ENCODE results near the gene ERAL1. TPM values are rescaled to one million over a fixed set of nuclear protein-coding genes. Genes with fewer than 3 reads are reported as not detected.

The ERAL1 gene
- polyA plus RNA-seq, 1 donor (not counting 4 experiments of a cell fraction or from before 2014, with no cell fraction given): 46.5 TPM

DNA sequence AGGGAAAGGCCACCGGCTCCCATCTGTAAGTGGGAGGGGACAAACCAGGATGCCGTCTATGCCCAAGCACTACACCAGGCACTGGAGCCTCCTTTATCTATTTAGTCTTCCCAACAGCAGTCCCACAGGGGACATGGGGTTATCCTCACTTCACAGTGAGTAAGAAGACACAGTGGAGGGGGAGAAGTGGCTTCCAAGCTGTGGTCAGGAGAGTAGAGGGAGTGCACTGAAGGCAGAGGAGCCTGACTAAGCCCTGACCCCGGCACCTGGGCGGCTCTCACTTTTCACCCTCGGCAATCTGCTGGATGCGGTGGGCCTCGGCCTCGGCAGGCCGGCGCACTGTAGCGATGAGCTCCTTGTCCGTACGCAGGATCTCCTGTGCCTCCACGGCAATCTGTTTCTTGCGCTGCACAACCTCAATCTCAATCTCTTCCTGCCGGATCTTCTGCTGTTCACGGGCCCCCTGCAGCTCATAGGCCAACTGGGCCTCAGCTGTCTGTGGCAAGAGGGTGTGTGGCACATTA, 26.8 kb downstream of the ERAL1 start:
- Histone ChIP-seq H3K79me2 (ENCODE audit: control insufficient read depth, insufficient read depth, low read length) (no peaks in the 10 kb centered on the region), H4K20me1 (ENCODE audit: control insufficient read depth, extremely low read depth, insufficient read depth, low read length) (no peaks in the 10 kb centered on the region), H3K9me3 (ENCODE audit: control insufficient read depth, low read depth, low read length) (no peaks in the 10 kb centered on the region), H3K4me2 (ENCODE audit: control insufficient read depth, extremely low read depth, insufficient read depth, low read depth, low read length) (no peak overlapping the region), H3K4me1 (ENCODE audit: control insufficient read depth, extremely low read depth, insufficient read depth, low read length) (peaks cover 33% of the 10 kb centered on the region), H3K27me3 (ENCODE audit: control insufficient read depth, extremely low read depth, insufficient read depth, low read length) (no peaks in the 10 kb centered on the region), H3K9ac (ENCODE audit: control insufficient read depth, extremely low read depth, insufficient read depth, low read length) (no peak overlapping the region), H3K9me1 (ENCODE audit: control insufficient read depth, extremely low read depth, insufficient read depth, low read length) (no peaks in the 10 kb centered on the region), H2AFZ (ENCODE audit: control insufficient read depth, low read length) (no peak overlapping the region), H3K27ac (ENCODE audit: control insufficient read depth, insufficient read depth, low read length) (no peak overlapping the region), H3K4me3 (ENCODE audit: control insufficient read depth in 2 of 3, extremely low read depth in 1 of 3, insufficient read depth in 2 of 3, low read depth in 1 of 3, low read length in 3 of 3) (no peak overlapping the region), H3K36me3 (ENCODE audit: control insufficient read depth in 2 of 2, extremely low read depth in 1 of 2, insufficient read depth in 2 of 2, low read length in 2 of 2) (peaks cover 33 to 39% of the 10 kb centered on the region in 2 experiments)
- FAIRE-seq (no peak), DNase-seq (ENCODE audit: low read depth, low spot score) (no peak)
- TF ChIP-seq EZH2 (IDR thresholded peaks at IDR 0.05; ENCODE audit: low read length): no peak
- TF ChIP-seq, protein P1, sequence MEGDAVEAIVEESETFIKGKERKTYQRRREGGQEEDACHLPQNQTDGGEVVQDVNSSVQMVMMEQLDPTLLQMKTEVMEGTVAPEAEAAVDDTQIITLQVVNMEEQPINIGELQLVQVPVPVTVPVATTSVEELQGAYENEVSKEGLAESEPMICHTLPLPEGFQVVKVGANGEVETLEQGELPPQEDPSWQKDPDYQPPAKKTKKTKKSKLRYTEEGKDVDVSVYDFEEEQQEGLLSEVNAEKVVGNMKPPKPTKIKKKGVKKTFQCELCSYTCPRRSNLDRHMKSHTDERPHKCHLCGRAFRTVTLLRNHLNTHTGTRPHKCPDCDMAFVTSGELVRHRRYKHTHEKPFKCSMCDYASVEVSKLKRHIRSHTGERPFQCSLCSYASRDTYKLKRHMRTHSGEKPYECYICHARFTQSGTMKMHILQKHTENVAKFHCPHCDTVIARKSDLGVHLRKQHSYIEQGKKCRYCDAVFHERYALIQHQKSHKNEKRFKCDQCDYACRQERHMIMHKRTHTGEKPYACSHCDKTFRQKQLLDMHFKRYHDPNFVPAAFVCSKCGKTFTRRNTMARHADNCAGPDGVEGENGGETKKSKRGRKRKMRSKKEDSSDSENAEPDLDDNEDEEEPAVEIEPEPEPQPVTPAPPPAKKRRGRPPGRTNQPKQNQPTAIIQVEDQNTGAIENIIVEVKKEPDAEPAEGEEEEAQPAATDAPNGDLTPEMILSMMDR (optimal IDR thresholded peaks at IDR 0.05 in 1 of 3, IDR thresholded peaks at IDR 0.05 in 1 of 3, conservative IDR thresholded peaks at IDR 0.05 in 1 of 3; ENCODE audit: extremely low read depth in 1 of 3, insufficient read depth in 2 of 3, low read length in 3 of 3): no peak
- dilution Hi-C loops (cut with MboI; ENCODE audit: extremely low pct_ligation_motif_present, low sequenced_read_pairs): no loop called here

DNA sequence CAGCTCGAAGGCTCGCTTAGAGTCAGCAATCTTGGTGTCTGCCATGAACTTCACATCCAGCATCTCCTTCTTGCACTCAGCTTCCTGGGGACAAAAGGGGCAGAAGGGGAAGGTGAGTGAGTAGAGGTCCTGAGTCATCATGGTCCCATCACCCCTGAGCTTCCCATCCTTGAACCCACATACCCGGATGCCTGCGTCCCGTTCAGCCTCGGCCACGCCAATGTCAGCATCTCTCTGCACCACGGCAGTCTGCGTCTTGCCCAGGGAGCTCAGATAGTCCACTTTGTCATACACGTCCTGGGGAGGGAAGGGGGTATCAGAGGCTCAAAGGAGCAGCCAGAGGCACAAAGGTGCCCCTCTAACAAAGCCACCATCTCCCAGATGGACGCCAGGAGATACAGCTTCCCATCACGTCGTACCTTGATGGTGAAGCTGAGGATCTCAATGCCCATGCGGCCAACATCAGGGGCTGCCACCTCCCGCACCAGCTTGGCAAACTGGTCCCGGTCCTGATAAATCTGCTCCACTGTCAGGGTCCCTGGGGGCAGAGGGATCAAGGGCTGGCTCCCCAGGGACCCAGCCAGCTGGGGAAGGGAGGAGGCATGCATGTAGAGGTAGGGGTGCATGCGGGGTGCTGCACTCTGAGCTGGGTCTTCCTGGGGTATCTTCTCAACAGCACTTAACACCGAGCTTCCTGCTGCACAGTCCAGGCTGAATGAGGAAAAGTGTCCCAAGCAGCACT, 27.5 kb downstream of the ERAL1 start:
- H3K36me3 ChIP-seq (ENCODE audit: control insufficient read depth in 2 of 2, extremely low read depth in 1 of 2, insufficient read depth in 2 of 2, low read length in 2 of 2): peaks cover 34 to 39% of the 10 kb centered on the region in 2 experiments
- H3K9me3 ChIP-seq (ENCODE audit: control insufficient read depth, low read depth, low read length): no peaks in the 10 kb centered on the region
- H3K4me2 ChIP-seq (ENCODE audit: control insufficient read depth, extremely low read depth, insufficient read depth, low read depth, low read length): no peak overlapping the region
- dilution Hi-C loops (cut with MboI; ENCODE audit: extremely low pct_ligation_motif_present, low sequenced_read_pairs): no loop called here
- no peaks in the 10 kb centered on the region for H3K27me3 ChIP-seq (ENCODE audit: control insufficient read depth, extremely low read depth, insufficient read depth, low read length)
- peaks cover 33% of the 10 kb centered on the region for H3K4me1 ChIP-seq (ENCODE audit: control insufficient read depth, extremely low read depth, insufficient read depth, low read length)
- no peaks in the 10 kb centered on the region for H3K79me2 ChIP-seq (ENCODE audit: control insufficient read depth, insufficient read depth, low read length)
- no peaks in the 10 kb centered on the region for H3K9me1 ChIP-seq (ENCODE audit: control insufficient read depth, extremely low read depth, insufficient read depth, low read length)
- TF ChIP-seq, protein P1 (optimal IDR thresholded peaks at IDR 0.05 in 1 of 3, IDR thresholded peaks at IDR 0.05 in 1 of 3, conservative IDR thresholded peaks at IDR 0.05 in 1 of 3; ENCODE audit: extremely low read depth in 1 of 3, insufficient read depth in 2 of 3, low read length in 3 of 3): no peak
- no peak for TF ChIP-seq EZH2 (IDR thresholded peaks at IDR 0.05; ENCODE audit: low read length)
- H3K27ac ChIP-seq (ENCODE audit: control insufficient read depth, insufficient read depth, low read length): no peak overlapping the region
- DNase-seq (ENCODE audit: low read depth, low spot score) (no peak), FAIRE-seq (no peak)
- no peak overlapping the region for H3K9ac ChIP-seq (ENCODE audit: control insufficient read depth, extremely low read depth, insufficient read depth, low read length)
- H2AFZ ChIP-seq (ENCODE audit: control insufficient read depth, low read length): no peak overlapping the region
- H3K4me3 ChIP-seq (ENCODE audit: control insufficient read depth in 2 of 3, extremely low read depth in 1 of 3, insufficient read depth in 2 of 3, low read depth in 1 of 3, low read length in 3 of 3): no peak overlapping the region
- no peaks in the 10 kb centered on the region for H4K20me1 ChIP-seq (ENCODE audit: control insufficient read depth, extremely low read depth, insufficient read depth, low read length)

Data from keratinocyte (primary cell).